Loucy (cell line): ENCODE data around the gene CHN1.

Experiments used
- EZH2phosphoT487 ChIP-seq: fragments of 200-600 bp; IDR thresholded peaks from 2 replicates; pipeline ENCODE4 v1.6.1; 2018; ENCODE audit warnings: antibody characterized with exemption, mild to moderate bottlenecking, moderate library complexity, borderline replicate concordance
- TF ChIP-seq, protein P1 (sequence below): fragments of 200-600 bp; sonication (generic); conservative IDR thresholded peaks from 2 replicates; pipeline ENCODE4 v1.5.1; 2014; ENCODE audit warnings: mild to moderate bottlenecking, antibody characterized with exemption, low read length

DNA sequence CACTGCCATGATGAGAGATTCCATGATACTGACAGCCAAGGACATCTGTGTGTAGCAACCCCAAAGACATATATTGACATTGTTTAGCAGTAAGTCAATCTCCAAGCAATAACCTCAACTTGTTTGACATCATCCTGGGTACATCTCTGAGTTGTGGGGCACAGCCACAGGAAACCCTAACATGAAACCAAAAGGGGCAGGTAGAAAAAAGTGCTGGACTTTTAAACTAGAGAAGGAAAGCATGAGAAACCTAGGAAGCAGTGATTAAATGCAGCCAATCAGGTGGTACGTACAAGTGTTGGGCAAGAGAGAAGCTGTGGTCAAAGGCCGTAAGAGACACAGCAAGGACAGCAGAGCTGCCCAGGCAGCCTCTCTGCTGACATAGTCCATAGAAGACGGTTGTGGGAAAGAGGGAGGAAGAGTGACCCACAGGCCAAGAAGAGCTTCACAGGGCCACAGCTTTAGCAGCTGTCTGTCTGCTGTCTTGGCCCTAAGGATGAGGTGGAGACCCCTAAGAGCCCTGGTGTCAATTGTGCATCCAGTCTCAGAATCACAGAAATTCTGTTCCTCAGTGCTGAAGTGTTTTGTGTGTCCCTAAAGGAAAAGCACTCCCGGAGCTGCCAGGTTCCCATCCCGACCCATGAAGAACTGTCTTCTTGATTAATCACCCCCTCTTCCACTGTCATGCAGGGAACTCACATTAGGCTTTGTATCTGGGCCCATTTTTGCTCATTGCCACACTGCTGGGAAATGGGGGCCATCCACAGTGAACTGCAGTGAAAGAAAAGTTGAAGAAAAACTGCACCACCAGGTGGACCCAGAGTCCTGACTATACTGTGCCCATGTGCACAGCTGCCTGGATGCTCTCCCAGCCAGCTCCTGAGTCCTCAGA, 25.4 kb upstream of the CHN1 start:
- TF ChIP-seq, protein P1, sequence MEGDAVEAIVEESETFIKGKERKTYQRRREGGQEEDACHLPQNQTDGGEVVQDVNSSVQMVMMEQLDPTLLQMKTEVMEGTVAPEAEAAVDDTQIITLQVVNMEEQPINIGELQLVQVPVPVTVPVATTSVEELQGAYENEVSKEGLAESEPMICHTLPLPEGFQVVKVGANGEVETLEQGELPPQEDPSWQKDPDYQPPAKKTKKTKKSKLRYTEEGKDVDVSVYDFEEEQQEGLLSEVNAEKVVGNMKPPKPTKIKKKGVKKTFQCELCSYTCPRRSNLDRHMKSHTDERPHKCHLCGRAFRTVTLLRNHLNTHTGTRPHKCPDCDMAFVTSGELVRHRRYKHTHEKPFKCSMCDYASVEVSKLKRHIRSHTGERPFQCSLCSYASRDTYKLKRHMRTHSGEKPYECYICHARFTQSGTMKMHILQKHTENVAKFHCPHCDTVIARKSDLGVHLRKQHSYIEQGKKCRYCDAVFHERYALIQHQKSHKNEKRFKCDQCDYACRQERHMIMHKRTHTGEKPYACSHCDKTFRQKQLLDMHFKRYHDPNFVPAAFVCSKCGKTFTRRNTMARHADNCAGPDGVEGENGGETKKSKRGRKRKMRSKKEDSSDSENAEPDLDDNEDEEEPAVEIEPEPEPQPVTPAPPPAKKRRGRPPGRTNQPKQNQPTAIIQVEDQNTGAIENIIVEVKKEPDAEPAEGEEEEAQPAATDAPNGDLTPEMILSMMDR = peak; percentile 66
- TF ChIP-seq EZH2phosphoT487 = no peak
